Choroid plexus epithelial cell (primary cell): Measurements from ENCODE around the gene ATP10A.

Experiments
- DNase-seq: peaks from one replicate; pipeline ENCODE4 v3.0.0-alpha.2; 2010; ENCODE audit warnings: low read depth
- H3K4me3 ChIP-seq: 2 replicates; pipeline ENCODE4 v1.5.1; 2011; ENCODE audit warnings: low read depth, mild to moderate bottlenecking, control low read depth, low read length, moderate library complexity
- TF ChIP-seq, protein P1 (sequence below): conservative IDR thresholded peaks from 2 replicates; pipeline ENCODE4 v1.5.1; 2011; ENCODE audit warnings: low read depth, mild to moderate bottlenecking, control low read depth, inconsistent platforms, low read length, moderate library complexity

Gene ATP10A

DNA sequence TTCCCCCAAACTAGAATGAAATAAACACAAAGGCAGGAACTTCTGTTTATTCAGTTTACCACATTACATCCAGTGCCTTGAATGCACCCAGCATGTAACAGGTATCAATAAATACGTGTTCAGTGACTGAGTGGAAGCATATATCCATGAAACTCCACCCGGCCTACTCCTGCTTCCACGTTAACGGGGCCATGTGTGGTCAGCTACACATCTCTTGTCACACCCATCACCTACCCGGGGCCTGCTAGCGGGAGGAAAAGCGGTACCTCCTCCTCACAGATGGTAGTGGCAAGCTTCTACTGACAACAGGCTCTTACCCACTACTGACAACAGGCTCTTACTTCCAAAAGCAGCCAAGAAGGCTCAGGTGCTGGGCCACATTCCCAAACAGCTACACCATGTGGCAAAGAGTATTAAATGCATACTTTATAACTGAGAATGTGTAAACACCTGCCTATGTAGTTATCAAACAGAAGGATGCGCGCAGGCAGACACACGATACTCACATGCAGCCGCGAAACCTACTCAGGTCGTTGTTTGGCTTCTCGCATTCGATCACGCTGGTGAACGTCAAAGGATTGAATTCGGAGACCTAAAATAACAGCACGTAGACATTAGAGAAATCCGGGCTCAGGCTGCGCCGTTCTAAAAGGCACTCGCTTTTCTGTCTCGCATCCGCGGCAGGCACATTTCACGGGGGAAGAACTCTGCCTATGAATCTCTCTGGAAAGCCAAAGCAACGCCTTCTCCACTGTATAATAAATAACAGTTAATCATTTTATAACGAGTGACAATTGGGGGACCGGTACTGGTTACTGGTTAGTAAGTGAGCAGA lies 127.4 kb downstream of the ATP10A start:
- DNase-seq: no peak
- TF ChIP-seq, protein P1, sequence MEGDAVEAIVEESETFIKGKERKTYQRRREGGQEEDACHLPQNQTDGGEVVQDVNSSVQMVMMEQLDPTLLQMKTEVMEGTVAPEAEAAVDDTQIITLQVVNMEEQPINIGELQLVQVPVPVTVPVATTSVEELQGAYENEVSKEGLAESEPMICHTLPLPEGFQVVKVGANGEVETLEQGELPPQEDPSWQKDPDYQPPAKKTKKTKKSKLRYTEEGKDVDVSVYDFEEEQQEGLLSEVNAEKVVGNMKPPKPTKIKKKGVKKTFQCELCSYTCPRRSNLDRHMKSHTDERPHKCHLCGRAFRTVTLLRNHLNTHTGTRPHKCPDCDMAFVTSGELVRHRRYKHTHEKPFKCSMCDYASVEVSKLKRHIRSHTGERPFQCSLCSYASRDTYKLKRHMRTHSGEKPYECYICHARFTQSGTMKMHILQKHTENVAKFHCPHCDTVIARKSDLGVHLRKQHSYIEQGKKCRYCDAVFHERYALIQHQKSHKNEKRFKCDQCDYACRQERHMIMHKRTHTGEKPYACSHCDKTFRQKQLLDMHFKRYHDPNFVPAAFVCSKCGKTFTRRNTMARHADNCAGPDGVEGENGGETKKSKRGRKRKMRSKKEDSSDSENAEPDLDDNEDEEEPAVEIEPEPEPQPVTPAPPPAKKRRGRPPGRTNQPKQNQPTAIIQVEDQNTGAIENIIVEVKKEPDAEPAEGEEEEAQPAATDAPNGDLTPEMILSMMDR: no peak
- H3K4me3 ChIP-seq: no peak overlapping the region

DNA sequence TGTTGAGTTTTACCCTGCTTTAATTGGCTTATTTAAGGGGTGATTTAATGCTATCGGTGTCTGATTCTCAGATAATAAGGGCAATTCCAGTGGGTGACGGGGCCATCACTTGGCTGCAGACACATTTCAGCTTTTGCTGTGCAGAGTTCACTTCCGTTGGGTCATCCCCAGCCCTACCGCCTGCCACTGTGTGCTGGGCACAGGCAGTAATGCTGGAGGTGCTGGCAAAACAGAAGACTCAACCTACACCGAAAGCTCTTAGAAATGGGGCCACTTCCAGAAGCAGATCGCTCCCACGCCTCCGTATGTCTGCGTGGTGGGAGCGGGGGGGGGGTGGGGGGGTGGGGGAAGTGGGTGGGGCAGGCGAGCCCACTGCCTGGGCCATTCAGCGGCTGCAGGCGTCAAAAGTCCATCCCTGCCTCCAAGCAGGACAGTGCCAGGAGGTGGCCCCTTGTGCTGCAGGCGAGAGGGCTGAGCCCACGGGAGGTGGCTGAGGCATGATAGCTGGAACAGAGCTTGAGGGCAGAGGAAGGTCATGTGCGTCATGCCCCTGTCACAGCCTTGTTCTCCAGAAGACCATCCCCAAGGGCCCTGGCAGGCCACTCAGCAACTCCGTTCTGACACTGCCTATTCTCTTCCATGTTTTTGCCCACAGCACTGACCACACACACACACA lies 128.3 kb downstream of the ATP10A start:
- H3K4me3 ChIP-seq: no peak overlapping the region
- TF ChIP-seq, protein P1: no peak
- no peak for DNase-seq

DNA sequence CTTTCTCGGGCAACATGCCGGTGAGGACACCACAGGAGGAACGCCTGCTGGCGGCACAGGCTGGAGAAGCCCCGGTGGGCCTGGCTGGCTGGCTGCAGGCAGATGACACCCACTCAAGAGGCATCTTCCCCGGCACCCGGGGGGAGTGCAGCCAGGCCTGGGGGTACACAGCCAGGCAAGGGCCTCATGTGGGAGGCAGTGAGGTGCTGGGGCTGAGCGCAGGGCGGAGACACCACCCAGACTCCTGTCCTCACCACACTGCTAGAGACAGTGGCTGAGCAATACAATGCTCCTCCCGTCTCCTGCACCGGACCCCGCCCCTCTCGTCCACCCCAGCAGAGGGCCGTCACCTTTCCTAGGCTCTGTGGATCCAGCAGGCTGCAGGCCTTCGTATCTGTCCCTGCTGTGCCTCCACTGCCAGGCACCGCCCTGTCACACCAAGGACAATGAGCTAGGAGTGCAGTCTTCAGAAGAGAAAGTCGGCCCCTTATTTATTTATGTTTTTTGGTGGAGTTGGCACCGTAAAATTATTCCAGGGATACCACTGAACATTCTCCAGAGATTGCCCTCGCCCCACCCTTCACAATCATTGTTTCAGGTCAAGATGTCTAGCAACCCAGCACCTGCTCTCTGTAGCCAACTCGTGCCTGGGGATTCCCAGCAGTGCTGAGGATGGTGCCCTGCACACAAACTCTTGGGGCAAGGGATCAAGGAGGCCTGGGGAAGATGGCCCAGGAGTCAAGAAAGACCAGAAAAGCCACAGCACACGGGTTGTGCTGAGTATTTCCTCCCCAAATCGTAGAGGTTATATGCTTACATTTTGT lies 129.1 kb downstream of the ATP10A start:
- H3K4me3 ChIP-seq: no peak overlapping the region
- no peak for DNase-seq
- TF ChIP-seq, protein P1: no peak

DNA sequence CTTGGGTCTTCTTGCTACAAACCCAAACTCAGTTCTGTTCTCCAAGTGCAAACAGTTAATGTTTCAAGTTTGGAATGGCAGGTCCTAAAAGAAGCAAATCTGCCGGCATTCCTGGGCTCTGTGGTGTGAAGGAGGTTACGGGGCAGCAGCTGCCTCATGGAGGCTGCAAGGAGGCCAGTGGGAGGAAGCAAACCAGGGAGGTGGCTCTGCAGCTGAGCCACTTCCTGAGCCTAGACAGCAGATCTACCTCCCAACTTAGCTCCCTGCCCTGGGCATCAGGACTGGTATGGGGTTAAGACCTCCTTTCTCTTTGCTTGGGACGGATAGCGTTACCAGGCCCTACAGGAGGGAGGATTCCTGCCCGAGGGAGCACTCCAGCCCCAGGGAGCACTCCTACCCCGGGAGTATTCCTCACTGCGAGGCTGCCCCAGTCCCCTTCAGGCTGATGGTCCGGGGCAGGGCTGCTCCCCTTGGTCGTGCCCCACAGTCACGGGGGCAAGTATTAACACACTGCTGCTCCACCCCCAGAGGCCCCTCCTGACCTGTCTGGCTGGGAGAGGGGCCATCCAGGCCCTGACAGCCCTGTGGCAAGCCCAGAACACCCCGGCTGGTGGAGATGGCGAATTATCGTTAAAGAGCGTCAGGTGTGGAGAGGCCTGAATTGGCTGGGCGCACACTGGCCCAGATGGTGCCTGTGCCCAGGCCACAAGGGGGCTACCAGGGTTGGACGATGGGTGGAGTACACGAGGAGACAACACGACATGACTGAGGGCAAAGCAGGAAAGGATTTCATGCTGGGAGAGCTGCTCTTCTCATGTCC lies 129.9 kb downstream of the ATP10A start:
- TF ChIP-seq, protein P1: no peak
- no peak overlapping the region for H3K4me3 ChIP-seq
- DNase-seq: no peak

DNA sequence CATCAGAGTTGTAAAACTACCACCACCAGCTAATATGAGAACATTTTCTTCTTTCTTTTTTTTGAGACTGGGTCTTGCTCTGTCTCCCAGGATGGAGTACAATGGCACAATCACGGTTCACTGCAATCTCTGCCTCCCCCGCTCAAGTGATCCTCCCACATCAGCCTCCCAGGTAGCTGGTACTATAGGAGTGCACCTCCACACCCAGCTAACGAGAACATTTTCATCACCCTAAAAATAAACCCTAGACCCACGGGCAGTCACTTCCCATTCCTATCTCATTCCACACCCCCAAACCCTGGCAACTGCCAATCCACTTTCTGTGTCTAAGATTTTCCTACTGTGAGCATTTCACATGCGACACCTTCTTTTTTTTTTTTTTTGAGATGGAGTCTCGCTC lies 130.9 kb downstream of the ATP10A start:
- TF ChIP-seq, protein P1: no peak
- H3K4me3 ChIP-seq: no peak overlapping the region
- DNase-seq: no peak

DNA sequence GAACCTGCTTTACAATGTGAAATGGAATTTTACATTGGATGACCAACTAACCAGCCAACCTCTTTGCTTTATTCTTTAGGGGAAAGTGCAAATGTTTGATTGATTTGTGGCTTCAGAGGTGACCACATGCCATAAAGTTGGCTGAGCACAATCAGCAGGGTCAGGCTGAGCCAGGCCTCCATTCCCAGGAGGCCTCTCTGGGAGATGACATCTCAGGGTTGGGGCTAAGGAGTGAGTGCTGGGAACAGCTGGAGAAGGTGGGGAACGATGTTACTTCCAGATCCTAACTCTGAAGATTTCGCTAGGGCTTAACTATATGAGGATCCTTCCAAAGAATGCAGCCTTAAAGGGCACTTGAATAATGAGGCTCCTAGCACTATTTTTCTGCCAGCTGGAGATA lies 131.7 kb downstream of the ATP10A start:
- no peak overlapping the region for H3K4me3 ChIP-seq
- no peak for DNase-seq
- TF ChIP-seq, protein P1: no peak
